HG02840 (cell line): Measurements from ENCODE around the gene PARP4.
A peak's percentile ranks its signal among the peaks of the same experiment; 100 is the strongest.
"Not testable (repeated sequence)": the region's sequence is repeated elsewhere in the genome, so short reads cannot be mapped to it uniquely, and the experiment has no call there.

Experiments used
- ATAC-seq: cut with Tn5 transposase; IDR thresholded peaks from one replicate; pipeline ENCODE4 v1.9.1; 2021; ENCODE audit warnings: mild to moderate bottlenecking, moderate library complexity, moderate number of reproducible peaks; ENCODE audit not compliant: unreplicated experiment, low FRiP score

PARP4 gene

DNA sequence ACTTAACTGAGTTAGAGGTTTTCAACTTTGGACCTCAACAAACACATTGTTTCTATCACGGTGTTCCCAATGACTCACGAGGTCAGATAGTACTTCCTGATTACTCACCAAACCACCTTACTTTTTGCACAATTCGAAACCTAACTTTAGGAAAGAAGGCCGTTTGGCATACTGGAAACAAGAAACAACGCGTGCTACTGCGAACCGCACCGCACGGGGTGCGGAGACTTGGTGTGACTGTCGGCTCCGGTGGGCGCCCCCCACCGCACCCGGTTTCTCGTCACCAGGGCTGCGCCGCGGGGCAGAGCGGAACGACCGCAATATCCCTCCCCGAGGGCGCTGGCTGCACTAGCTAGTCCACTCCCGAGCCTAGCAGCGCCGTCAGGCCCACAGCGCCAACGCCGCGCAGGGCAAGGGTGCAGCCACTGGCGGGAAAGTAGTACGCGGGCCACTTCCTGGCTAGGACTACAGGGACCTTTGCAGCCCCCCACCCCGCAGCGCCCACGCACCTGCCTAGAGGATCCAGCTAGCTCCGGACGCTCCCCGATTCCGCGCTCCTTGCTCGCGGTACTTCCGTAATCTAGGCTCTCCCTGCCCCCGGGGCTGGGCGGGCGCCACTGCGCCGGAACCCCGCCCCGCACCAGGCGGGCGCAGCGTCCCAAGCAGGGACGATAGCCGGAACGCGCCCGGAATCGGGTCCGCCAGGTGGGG, at the start of gene PARP4:
Gene PARP4 (minus strand): TSS at position 582 of the 711 bp plus-strand sequence. CDS start 9,002 bp downstream, outside the sequence.
- peak; percentile 83 for ATAC-seq

GRCh38 chr13:24560579-24561187, 48.1 kb upstream of the PARP4 start:
- not testable (repeated sequence) for ATAC-seq

- ATAC-seq, result not testable (repeated sequence)
Observed at GRCh38 chr13:24559431-24560218, 47.0 kb upstream of the PARP4 start.

DNA sequence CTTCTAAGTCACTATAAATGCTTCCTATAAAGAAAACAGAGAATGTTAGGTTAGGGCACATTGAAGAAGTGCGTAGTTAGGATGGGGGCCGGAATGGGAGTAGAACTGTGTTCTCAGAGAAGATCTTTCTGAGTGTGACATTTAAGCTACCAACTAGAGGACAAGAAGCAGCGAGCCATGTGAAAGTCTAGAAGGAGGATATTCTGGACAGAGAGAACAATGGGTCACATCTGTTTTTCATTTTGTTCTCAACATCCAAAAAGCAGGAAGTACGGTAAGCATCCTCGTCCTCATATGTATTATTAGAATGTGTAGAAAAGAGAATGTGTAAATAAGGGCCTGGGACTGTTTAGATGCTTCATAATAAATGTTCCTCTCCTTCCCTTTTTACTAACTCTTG, 44.5 kb upstream of the PARP4 start:
- ATAC-seq, result no peak

DNA sequence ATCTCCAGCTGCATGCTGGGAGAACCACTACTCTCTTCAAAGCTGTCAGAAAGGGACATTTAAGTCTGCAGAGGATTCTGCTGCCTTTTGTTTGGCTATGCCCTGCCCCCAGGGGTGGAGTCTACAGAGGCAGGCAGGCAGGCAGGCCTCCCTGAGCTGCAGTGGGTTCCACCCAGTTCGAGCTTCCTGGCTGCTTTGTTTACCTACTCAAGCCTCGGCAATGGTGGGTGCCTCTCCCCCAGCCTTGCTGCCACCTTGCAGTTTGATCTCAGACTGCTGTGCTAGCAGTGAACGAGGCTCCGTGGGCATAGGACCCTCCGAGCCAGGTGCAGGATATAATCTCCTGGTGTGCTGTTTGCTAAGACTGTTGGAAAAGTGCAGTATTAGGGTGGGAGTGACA, 41.3 kb upstream of the PARP4 start:
- not testable (repeated sequence) for ATAC-seq

DNA sequence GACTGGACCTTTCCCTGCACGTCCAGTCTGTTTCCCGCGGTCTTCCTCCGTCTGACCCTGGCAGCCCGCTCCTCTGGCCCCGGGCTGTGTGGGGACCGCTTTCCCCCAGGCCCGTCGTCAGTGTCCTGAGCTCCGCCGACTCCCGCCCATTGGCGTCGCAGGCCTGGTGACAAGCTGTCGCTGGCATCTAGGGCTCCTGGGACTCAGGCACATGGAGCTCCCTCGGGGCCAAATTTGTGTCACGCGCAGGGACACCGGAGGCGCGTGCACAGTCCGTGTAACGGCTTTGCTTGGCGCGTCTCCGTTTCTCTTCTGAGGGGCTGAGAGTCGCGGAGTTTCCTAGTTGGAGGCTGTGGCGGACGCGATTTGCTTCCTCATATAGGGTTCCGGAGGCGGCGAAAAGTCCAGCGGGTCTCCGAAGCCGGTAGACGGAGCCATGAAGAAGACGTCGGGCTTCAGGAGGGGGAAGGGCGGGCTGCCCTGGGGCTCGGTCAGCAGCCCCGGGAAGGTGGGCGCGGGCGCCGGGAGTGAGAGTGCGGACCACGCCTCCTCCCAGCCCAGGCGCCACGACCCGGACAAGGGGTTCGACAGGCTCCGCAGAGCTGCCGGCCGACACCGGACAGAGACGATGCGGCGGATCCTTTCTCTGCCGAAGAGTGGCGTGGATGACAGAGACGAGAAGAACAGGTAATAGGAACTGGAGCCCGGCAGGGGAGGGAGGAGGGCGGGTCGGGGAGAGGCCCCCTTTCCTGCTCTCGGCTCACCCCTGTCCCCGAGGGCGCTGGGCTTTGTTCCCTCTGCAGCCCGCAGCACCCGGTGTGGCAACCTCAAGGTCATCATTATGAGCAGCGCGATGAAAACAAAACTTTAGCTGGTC, 29.1 kb upstream of the PARP4 start:
- not testable (repeated sequence) for ATAC-seq

GRCh38 chr13:24541127-24541475, 28.5 kb upstream of the PARP4 start:
- no peak for ATAC-seq

GRCh38 chr13:24540236-24541126, 27.9 kb upstream of the PARP4 start:
- ATAC-seq, result no peak

DNA sequence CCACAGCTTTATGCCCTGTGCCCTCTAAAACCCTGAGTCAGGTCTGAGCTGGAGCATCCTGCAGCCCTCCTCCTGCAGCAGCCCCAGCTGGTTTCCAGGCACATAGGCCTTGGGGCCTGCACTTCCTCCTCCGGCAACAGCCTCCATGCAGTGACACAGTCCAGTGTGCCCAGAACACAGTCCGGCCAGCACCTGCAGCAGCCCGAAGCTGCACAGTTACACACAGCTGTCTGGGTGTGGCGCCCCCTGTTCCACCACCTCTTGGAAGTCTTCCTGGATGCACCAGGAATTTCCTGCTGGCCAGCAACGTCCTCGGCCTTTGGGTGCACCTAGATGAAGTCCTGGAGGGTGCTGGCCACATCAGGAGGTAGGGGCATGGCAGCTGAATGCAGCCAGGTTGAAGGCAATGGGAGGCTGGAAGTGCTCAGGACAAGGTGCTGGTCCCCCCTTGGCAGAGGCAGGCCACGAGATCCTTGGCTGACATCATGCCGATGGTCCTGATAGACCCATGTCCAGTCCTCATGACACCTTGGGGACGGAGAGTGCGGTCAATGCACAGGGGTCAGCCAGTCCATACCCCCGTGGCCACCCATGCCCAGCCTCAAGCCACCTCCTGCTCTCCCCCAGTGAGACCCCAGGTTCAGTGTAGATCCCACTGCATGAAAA, 27.1 kb upstream of the PARP4 start:
- no peak for ATAC-seq

DNA sequence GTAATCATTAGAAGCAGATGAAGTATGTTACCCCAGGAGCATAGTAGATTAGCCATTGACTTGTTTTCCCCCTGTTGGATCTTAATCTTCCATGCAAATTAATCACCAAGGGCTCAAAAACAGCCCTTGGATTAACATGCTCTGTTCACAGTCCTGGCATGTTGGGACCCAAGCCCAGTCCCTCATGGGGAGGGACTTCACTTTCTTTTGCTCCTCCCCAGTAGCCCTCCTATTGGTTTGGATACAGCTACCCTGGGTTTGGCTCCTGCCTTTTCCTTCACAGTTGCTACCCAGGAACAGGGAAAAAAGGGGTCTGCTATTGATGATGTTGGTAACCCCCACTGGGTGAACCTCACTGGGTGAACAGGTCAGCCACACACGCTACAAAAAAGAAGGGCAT, 16.9 kb upstream of the PARP4 start:
- no peak for ATAC-seq

- ATAC-seq, result no peak
Observed at GRCh38 chr13:24528816-24529398, 16.3 kb upstream of the PARP4 start.

GRCh38 chr13:24527266-24527775, 14.7 kb upstream of the PARP4 start:
- ATAC-seq, result no peak

- no peak for ATAC-seq
Observed at GRCh38 chr13:24520733-24521132, 8.2 kb upstream of the PARP4 start.

DNA sequence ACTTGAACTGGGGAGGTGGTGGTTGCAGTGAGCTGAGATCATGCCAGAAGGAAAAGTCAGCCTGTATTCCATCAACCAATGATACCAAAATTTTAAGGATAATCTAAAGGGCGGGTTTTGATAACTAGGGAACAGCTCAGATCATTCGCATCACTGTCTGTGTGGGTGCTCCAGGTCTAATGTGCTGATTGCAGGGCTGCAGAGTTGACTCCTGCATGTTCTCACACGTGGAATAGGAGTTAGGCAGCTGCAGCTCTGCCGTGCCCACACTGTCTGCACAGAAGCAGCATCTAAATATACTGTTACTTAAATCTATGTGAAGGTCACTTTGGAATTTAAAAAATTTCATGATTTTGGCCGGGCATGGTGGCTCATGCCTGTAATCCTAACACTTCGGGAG, 4.3 kb upstream of the PARP4 start:
- ATAC-seq, result no peak

GRCh38 chr13:24512908-24513213, 283 bp upstream of the PARP4 start:
- no peak for ATAC-seq

DNA sequence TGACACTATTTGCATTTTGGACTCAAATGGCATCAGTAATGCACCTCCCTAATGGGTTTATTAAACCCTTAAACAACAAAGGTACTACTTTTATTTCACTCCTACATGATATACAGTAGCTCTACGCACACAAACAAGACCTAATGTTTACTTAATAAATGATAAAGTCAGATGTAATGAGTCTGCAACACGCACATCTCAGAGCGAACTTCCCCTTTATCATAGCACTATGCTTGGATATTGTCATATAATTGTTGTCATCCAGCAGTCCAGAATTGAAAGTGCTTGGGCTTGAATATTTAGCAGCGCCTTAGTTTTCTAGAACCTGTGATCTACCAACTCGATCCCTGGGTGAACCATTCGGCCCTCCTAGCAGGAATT, 772 bp downstream of the PARP4 start:
- no peak for ATAC-seq

DNA sequence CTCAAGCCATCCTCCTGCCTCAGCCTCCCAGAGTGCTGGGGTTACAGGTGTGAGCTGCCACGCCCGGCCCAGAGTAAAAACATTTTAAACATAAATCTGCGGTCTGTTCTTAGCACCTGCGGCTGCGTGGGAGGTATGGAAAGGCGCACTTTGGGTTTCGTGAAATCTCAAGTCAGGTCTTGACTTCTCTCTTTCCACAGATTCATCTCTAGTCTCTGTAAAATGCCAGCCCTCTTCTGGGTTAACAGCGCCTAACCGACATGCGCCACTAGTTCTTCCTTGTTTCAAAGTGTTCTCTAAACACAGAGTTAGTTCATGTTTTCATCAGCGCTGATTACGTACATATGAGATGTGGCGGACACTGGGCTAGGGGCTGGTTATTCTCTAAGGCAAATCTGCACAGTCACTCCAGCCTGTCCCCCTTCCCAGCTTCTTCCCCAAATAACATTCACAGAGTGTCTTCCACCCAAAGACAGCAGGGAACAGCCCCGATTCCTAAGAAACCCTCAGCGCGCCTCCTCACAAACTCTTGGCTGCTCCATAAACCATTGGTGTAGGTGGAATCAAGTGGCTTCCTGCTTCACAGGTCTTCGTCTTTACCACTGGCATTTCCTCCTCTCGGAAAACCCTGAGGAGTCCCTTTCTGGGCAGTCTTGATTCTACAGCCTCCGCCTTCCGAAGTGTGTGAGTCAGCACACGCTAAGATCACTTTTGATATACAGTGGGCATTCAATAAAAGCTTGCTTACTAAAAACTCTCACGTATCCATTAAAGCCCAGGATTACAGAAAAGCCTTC, 1.4 kb downstream of the PARP4 start:
- no peak for ATAC-seq
